Fibroblast of skin of left quadriceps (primary cell): ENCODE data around the gene SORCS2.

ENCODE experiments used
- DNase-seq, 2 experiments: peaks; one replicate each; pipeline ENCODE4 v3.0.0-alpha.2; 2013; ENCODE audit warnings: low read depth in 2 of 2

Gene SORCS2

DNA sequence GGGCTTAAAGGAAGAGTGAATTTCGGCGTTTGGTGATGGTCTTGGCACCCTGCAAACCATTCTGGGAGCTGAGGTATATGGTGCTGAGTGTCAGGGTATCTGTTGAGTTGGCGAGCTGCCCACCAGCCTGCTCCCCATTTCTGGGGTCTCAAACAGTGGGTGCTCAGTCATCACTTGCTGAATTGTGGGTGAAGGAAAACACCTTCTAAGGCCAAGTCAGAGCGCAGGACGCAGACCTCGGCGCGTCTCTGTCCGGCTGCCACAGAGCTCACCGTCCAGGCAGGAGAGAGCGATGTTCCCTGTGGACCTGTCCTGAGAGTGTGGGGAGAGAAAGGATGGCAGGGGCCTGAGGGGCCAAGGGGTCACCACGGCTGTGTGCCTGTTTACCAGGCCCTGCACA lies 111.2 kb downstream of the SORCS2 start:
- no peak for DNase-seq

- DNase-seq: no peak
These were observed 112.1 kb downstream of the SORCS2 start for GRCh38 chr4:7304436-7304835.

- no peak for DNase-seq
These were observed 114.0 kb downstream of the SORCS2 start for GRCh38 chr4:7306021-7306965.

DNA sequence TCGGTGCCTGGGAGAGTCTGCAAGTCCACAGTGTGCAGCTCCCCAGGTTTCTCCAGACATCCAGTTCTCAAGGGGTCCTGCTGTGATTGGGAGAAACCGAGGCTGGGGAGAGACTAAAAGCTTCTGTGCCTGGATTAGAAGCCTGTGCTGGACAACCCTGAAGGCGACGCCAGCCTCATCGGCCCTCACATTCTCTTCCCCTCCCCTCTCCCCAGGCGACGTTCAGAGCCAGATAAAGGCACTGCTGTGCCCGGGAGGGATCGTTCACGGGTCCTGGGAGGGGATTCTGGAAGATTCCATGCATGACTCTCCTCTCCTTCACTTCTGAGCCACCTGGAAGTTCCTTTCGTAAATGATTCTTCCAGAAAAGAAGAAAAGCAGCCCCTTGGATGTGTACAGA lies 114.6 kb downstream of the SORCS2 start:
- DNase-seq: no peak

DNA sequence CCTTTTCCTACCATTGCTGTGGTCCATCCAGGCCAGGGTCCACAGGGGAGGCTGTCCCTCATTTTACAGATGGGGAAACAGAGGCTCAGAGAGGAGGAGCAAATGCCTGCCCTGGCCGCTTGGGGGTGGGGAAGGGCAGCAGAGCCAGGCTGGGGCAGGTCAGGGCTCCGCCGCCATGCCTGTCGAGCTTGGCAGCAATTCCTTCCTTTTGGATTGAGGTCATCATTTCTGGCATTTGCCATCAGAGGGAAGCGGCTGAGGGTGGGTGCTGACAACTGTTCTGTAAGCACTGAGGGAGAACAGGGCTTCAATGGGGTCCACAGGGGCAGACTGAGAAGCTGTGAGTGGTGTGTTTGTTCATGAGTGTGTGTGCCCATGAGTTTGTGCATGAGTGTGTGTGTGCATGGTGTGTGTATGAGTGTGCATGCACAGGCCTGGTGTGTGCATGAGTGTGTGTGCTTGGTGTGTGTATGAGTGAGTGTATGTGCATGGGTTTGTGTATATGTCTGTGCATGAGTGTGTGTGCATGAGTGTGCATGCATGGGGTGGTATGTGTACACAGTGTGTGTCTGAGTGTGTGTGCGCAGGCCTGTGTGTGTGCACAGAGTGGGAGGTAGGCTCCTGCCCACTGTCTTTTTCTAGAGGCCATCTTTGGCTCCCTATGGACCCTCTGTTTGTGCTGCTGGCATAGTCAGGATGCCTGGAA lies 115.2 kb downstream of the SORCS2 start:
- DNase-seq: no peak

DNA sequence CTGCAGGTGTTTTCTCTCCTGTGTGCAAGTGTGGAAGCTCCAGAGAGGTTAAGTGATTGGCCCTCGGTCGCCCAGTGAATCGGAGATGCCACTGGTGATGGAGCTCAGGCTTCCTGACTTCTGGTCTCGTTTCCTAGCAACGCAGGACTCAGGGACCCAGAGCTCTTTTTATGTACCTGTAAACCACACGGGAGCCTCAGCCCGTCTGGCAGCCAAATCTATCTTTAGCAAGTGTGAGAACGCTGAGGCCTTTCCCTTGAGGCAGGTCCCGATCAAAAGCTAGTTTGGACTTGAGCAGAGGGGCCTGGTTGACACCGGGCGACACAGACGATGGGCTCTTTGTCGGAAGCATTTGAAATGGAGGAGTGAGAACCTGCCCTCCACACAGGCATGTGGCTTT lies 116.8 kb downstream of the SORCS2 start:
- DNase-seq: no peak

- no peak for DNase-seq
These were observed 117.5 kb downstream of the SORCS2 start for GRCh38 chr4:7309636-7310390.

DNA sequence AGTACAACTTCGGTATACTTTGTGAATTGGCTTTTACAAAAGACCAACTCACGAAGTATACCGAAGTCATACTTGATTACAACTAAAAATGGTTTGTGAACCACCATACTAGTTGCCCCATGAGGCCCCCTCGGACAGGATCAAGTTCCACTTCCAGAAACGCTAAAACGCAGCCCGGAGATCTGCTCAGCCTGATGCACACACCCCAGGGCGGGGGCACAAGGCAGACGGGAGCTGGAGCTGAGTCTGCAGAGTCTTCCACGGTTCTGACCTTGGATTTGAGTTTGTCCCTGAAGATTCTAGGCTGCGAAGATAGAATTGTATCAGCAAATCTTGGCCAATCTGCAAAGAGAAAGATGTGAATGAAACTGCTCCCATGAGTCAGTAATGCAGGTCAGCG lies 118.1 kb downstream of the SORCS2 start:
- no peak for DNase-seq

DNA sequence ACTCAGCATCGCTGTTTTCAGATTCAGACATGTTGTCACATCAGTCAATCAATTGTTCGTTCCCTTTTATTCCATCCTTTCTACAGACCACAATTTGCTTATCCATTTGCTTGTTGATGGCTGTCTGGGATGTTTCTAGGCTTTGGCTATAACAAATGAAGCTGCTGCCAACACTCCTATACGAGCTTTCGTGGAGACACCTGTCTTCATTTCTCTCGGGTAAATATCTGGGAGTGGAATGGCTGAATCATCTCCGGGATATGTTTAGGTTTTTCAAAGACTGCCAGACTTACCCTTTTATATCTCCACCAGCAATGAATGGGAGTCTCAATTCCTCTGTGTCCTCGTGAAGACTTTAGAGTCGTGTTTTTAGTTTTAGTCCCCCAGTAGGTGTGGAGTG lies 118.9 kb downstream of the SORCS2 start:
- DNase-seq: no peak

DNA sequence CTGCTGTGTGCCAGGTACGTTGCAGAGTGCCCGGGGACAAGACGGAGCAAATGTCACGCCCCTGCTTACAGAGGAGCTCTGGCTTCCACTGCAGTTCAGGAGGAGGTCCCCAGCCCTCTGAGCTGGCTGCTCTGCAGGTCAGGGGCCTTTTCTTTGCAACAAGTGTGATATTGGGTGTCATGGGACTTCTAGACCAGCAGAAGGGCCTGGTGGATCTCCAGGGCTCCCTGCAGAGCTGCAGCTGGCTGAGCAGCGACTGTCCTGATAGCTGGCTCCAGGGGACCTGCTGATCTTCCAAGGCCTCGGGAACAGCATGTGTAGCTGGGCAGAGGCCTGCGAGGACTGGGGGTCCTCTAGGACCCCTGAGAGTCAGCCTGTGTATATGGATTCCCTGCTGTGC lies 120.4 kb downstream of the SORCS2 start:
- DNase-seq: no peak

- DNase-seq: no peak
These were observed 121.0 kb downstream of the SORCS2 start for GRCh38 chr4:7313347-7313811.

GRCh38 chr4:7313991-7314390 lies 121.7 kb downstream of the SORCS2 start:
- no peak for DNase-seq

DNA sequence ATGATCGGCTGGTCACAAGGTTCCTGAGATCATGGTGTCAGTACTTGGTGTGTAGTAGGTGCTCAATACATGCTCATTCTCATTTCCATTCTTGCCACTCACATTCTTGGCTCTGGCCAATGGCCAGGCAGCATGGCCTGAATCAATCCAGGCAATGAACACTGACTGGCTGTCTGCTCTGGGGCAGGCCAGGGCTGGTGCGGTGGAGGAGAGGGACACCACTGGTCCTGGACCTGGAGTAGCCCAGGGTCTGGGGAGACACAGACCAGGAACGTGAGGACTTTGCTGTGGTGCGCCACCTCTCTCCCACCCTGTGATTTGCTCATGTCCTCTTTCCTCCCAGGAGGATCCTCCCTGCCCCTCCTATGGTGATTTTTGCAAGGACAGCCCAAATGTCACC lies 122.9 kb downstream of the SORCS2 start:
- DNase-seq: no peak

DNA sequence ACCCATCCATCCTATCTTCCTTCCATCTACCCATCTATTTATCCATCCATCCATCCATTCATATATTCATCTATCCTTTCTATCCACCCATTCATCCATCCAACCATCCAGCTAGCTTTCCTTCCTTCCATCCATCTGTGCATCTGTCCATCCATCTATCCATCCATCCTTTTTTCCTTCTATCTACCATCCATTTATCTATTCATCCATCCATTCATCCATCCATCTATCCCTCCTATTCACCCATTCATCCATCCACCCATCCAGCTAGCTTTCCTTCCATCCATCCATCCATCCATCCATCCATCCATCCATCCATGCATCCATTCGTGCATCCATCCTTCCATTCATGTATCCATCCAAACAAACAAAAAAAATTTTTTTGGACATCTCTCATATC lies 123.6 kb downstream of the SORCS2 start:
- DNase-seq: no peak

DNA sequence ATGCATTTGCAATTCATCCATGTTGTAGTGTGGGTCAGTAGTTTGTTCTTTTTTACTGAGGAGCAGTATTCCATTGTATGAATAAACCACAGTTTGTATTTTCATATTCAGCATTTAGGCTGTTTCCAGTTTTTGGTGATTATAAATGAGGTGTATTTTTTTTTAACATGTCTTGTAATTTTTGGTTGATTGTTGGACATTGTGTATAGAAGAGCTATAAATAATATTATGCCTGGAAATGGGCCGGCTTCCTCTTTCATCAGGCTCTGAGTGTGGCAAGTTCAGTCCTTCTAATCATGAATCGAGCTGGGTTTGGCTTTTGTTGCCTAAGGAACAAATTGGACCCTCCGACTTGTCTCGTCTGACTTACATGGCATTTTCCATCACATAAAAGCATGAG lies 126.7 kb downstream of the SORCS2 start:
- DNase-seq: no peak

DNA sequence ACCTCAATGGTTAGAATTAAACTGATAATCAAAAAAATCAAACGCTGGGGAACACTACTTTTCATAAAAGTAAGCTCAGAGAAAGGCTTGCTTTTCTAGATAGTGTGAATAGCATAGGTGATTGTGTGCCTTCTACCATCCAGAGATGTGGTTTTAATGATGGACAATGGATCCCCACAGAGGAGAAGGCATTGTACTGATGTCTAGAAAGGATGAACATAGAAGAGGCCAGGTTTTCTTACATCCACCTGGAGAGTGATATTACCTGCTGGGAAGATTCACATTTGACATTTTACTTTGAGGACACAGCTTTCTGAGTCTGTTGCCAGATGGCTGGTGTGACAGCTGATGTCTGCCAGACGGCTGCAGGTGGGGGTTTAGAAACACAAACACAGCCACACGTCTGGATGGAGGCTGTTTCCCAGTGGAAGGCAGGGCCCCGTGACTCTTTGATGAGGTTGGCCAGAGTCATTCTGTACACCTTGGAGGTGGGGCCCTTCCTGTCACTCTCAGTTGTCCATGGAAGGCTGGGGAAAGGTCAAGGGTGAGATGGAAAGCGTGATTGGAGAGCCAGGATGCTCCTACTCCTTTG lies 128.0 kb downstream of the SORCS2 start:
- no peak for DNase-seq

- no peak for DNase-seq
These were observed 130.0 kb downstream of the SORCS2 start for GRCh38 chr4:7322166-7322991.

GRCh38 chr4:7323461-7323871 lies 131.1 kb downstream of the SORCS2 start:
- DNase-seq: no peak

DNA sequence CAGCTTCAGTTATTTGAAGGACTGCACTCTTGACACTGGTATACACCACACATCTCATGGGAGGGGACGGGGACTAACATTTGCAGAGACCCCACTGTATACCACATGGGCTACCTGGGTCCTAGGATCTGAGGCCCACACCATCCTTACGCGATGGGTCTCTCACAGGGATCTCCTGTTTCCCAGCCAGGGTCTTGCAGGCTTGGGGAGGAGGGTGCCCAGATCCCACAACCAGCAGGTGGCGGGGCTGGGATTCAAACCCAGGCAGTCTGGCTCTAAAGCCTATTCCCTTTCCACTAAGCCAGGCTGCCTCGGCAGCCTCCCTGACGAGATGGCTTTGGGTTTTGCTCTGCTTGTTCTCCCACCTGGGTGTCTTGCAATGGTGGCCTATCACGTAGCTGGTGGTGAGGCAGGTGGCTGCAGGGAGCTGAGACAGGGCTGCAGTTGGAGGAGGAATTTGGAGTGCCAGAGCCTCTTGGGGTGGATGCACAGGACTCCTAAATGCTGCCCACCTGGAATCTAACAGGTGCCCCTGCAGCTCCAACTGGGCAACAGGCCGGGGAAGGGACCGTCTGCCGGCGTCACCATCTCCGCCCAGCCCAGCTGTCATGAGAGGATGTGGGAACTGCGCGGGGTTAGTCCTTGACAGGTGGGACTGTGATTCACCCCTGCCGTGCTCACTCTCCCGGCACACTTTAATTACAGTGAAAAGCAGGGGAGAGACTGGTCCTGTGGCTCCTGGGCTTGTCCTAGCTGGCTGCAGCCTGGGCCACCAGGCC lies 131.7 kb downstream of the SORCS2 start:
- DNase-seq: no peak

GRCh38 chr4:7324651-7325121 lies 132.3 kb downstream of the SORCS2 start:
- no peak for DNase-seq
